ENCODE measurements around the gene CDH15.

DNA sequence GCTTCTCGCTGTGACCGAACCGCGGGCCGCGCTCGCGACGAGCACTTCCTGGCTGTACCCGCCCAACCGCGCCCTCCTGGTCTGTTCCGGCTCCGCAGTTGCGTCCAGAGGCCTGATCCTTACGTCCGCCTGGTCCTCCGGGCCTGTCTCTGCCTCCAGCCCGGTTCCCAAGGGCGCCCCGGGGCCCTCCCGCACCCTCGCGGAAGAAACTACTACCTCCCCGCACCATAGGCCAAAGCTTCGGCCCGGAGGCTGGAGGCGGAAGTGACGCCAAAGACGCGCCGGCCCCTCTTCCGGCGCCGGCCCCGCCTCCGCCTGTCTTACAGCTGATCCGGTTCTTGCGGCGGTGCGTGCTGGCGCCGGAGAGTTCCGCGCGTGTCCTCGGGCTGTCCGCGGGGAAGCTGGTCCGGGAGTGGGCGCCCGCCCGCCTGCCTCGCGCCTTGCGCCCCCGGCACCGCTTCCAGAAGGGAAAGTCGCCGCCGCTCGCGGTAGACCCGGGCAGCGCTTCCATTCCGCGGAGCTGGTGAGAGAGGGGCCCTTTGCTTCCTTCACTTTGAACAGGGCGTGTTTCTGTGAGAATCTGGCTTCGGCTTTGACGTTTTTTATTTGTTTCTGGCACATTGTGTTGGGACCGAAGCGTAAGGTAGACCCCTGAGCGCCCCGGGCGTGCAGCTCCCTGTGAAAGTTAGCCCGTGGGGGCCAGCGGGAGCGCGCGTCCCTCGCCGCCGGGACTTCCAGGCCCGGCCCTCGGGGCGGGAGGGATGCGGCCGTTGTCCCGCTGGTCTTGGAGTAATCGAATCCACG, 46.0 kb downstream of the CDH15 start, which contains the start of gene ZNF778:
- TF ChIP-seq, protein P1, sequence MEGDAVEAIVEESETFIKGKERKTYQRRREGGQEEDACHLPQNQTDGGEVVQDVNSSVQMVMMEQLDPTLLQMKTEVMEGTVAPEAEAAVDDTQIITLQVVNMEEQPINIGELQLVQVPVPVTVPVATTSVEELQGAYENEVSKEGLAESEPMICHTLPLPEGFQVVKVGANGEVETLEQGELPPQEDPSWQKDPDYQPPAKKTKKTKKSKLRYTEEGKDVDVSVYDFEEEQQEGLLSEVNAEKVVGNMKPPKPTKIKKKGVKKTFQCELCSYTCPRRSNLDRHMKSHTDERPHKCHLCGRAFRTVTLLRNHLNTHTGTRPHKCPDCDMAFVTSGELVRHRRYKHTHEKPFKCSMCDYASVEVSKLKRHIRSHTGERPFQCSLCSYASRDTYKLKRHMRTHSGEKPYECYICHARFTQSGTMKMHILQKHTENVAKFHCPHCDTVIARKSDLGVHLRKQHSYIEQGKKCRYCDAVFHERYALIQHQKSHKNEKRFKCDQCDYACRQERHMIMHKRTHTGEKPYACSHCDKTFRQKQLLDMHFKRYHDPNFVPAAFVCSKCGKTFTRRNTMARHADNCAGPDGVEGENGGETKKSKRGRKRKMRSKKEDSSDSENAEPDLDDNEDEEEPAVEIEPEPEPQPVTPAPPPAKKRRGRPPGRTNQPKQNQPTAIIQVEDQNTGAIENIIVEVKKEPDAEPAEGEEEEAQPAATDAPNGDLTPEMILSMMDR (IDR thresholded peaks at IDR 0.05) = no peak
- no peak for TF ChIP-seq EZH2 (IDR thresholded peaks at IDR 0.05)

All from neural progenitor cell (in vitro differentiated cells).